SH-SY5Y (cell line): ENCODE results near the gene C14orf119.

Experiments used
- GATA2 ChIP-seq: IDR thresholded peaks from 2 replicates; pipeline ENCODE4 v1.6.1; 2011; ENCODE audit warnings: mild to moderate bottlenecking, low read depth, low read length
- GATA3 ChIP-seq: IDR thresholded peaks from 2 replicates; pipeline ENCODE4 v1.6.1; 2011; ENCODE audit warnings: low read depth, mild to moderate bottlenecking, low read length, moderate library complexity

The C14orf119 gene

GRCh38 chr14:23148591-23149249, 53.4 kb downstream of the C14orf119 start:
- no peak for TF ChIP-seq GATA2
- no peak for TF ChIP-seq GATA3

GRCh38 chr14:23149745-23150144, 54.4 kb downstream of the C14orf119 start:
- TF ChIP-seq GATA3 (no peak), GATA2 (no peak)
